Psoas muscle (tissue), 8 donors: ENCODE measurements around the gene PDE4D. TPM values are rescaled to one million over a fixed set of nuclear protein-coding genes. Genes with fewer than 3 reads are reported as not detected.

Source experiments
- ATAC-seq, 4 donors: fragments of 200-7000 bp; cut with Tn5 transposase; one replicate each; pipeline ENCODE4 v1.9.1; 2020; ENCODE audit warnings: moderate library complexity in 3 of 4, mild to moderate bottlenecking in 2 of 4
- DNase-seq, 2 donors: peaks; one replicate each; pipeline ENCODE4 v3.0.0-alpha.2; 2020
- H3K27ac ChIP-seq: fragments of 200-600 bp; one replicate; pipeline ENCODE4 v1.8.0; 2022
- H3K27me3 ChIP-seq, 3 donors: fragments of 200-600 bp in 1 of 3; one replicate each; pipeline versions ENCODE4 v1.6.1 to v1.8.0; 2013 to 2022; ENCODE audit warnings: low read length in 2 of 3, mild to moderate bottlenecking in 2 of 3, moderate library complexity in 1 of 3; ENCODE audit not compliant: insufficient read depth in 3 of 3
- H3K36me3 ChIP-seq, 2 donors: fragments of 200-600 bp in 1 of 2; one replicate each; pipeline versions ENCODE4 v1.6.1 to v1.8.0; 2013 to 2022; ENCODE audit warnings: low read depth in 1 of 2, mild to moderate bottlenecking in 1 of 2, moderate library complexity in 1 of 2; ENCODE audit not compliant: insufficient read depth in 1 of 2
- H3K4me1 ChIP-seq: fragments of 200-600 bp; one replicate; pipeline ENCODE4 v1.8.0; 2022
- H3K4me3 ChIP-seq: fragments of 200-600 bp; one replicate; pipeline ENCODE4 v1.8.0; 2022; ENCODE audit warnings: mild to moderate bottlenecking
- H3K9me3 ChIP-seq: fragments of 200-600 bp; one replicate; pipeline ENCODE4 v1.8.0; 2022
- WGBS, 3 donors: extraction: QIAGEN DNeasy Blood & Tissue Kit; methylation state at CpG; one replicate each; pipeline versions ENCODE4 v1.1.6 to v1.1.7; 2013; 5-methylcytosine and 5-hydroxymethylcytosine counted together
- intact Hi-C, 2 donors: fragments of 100-400 bp; cut with DNase I; formaldehyde crosslinking; loops; one replicate each; pipeline versions ENCODE4 v1.11.0 to v1.14.2; 2022
- polyA plus RNA-seq, 3 donors: library from polyadenylated mRNA; stranded (reverse); fragments of 200-250 nt; gene quantifications; one replicate each; pipeline ENCODE4 v1.2.3, GENCODE V29; 2013
- total RNA-seq, 4 donors: library from RNA; stranded (reverse); fragmentation: NEBNext Ultra II Directional in 2 of 4; extraction: Animal tissue kit (Norgen Biotek cat#: 25700) in 2 of 4; gene quantifications; one replicate each; pipeline versions ENCODE4 v1.2.1 to v1.2.4, GENCODE V29; 2021 to 2023
- TF ChIP-seq, protein P1 (sequence below): fragments of 200-600 bp; IDR thresholded peaks from one replicate; pipeline ENCODE4 v1.8.0; 2022; ENCODE audit warnings: antibody characterized with exemption
- donor health status: healthy with polysubstance abuse.
- donor health status: DM: no; HTN: no; CAD: no; lungs with moderate emphysema.
- donor health status: Bipolar disorder and iron deficiency.
- donor health status: healthy.
- donor health status: DM: yes; HTN: yes; CAD: no.
- donor health status: DM: no; HTN: no; CAD: no.
- donor health status: DM: no; HTN: no; CAD: no.
- donor health status: DM: yes; HTN: yes; CAD: no.

PDE4D gene
- total and polyA plus RNA-seq, 7 donors: 42.6 to 283 (median 88.7) TPM

- Histone ChIP-seq H3K27me3 (no peaks in the 10 kb centered on the region), H3K4me1 (peaks cover 34% of the 10 kb centered on the region), H3K4me3 (no peak overlapping the region), H3K27ac (peak overlapping the region; percentile 7), H3K36me3 (no peaks in the 10 kb centered on the region), H3K9me3 (no peaks in the 10 kb centered on the region)
- ATAC-seq (peak in 2 of 4 donors; percentile 23 to 26), DNase-seq (no peak)
- TF ChIP-seq, protein P1, sequence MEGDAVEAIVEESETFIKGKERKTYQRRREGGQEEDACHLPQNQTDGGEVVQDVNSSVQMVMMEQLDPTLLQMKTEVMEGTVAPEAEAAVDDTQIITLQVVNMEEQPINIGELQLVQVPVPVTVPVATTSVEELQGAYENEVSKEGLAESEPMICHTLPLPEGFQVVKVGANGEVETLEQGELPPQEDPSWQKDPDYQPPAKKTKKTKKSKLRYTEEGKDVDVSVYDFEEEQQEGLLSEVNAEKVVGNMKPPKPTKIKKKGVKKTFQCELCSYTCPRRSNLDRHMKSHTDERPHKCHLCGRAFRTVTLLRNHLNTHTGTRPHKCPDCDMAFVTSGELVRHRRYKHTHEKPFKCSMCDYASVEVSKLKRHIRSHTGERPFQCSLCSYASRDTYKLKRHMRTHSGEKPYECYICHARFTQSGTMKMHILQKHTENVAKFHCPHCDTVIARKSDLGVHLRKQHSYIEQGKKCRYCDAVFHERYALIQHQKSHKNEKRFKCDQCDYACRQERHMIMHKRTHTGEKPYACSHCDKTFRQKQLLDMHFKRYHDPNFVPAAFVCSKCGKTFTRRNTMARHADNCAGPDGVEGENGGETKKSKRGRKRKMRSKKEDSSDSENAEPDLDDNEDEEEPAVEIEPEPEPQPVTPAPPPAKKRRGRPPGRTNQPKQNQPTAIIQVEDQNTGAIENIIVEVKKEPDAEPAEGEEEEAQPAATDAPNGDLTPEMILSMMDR: no peak
- whole genome bisulfite sequencing, 3 donors: 43 to 57% (median 46%) methylated on average over 2 of the region's 2 CpGs
- intact Hi-C loops: no loop called here
These were observed 414.4 kb downstream of the PDE4D start for GRCh38 chr5:59479086-59479485.

DNA sequence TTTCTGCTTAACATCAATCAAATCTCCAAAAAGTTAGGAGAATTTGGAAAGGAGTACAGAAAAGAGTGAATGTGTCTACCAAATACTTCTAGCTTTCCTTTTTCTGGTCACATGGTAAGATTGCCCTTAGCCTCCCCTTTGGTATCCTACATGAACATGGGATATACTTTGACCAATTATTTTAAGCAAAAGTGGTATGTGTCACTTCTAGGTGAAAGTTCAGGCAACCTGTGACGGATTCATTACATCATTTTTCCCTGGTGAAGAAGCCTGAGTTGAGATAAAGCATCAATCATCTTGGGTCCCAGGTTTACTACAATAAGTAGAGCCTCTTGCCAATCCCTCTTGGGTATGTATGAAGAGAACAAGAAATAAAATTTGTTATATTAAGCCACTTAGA is 419.2 kb downstream of the PDE4D start:
- no peak overlapping the region for H3K4me3 ChIP-seq
- no peaks in the 10 kb centered on the region for H3K36me3 ChIP-seq
- no peak for DNase-seq
- TF ChIP-seq, protein P1: no peak
- WGBS, 3 donors: 31 to 69% (median 60%) methylated on average over 1 of the region's 1 CpG
- intact Hi-C loops: no loop called here
- no peak overlapping the region for H3K27ac ChIP-seq
- peak in 3 of 4 donors; percentile 34 to 39 (median 35) for ATAC-seq
- H3K9me3 ChIP-seq: no peaks in the 10 kb centered on the region
- H3K4me1 ChIP-seq: peaks cover 27% of the 10 kb centered on the region
- H3K27me3 ChIP-seq: no peaks in the 10 kb centered on the region

GRCh38 chr5:59473611-59474010 is 419.9 kb downstream of the PDE4D start:
- DNase-seq: no peak
- Histone ChIP-seq H3K4me3 (no peak overlapping the region), H3K36me3 (no peaks in the 10 kb centered on the region), H3K9me3 (no peaks in the 10 kb centered on the region), H3K4me1 (peaks cover 27% of the 10 kb centered on the region), H3K27me3 (no peaks in the 10 kb centered on the region), H3K27ac (no peak overlapping the region)
- ATAC-seq: no peak
- intact Hi-C loops: no loop called here
- TF ChIP-seq, protein P1: no peak

DNA sequence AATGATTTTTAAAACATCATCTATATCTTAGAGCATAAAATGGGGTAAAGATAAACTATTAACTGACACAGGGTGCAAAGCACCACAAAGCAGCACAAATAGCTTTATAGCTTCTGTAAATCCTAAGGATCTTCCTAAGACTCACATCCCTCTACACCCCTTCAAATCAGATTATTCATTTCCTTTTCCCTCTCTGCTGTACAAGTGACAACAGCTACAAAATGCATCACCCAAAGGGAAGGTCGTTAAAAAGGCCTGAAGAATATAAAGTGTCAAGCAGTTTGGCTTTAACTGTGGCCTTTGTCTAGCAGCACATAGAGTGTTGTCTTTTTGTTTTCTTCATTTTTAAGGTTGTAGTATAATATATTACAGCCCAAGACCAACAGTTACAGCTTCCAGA is 422.1 kb downstream of the PDE4D start:
- TF ChIP-seq, protein P1: no peak
- WGBS, 3 donors: 15 to 28% (median 20%) methylated on average over 1 of the region's 1 CpG
- intact Hi-C loops: no loop called here
- ATAC-seq (no peak), DNase-seq (no peak)
- no peak overlapping the region for H3K4me3 ChIP-seq
- no peaks in the 10 kb centered on the region for H3K27me3 ChIP-seq
- H3K27ac ChIP-seq: no peak overlapping the region
- no peaks in the 10 kb centered on the region for H3K9me3 ChIP-seq
- peaks cover 25% of the 10 kb centered on the region for H3K4me1 ChIP-seq
- H3K36me3 ChIP-seq: no peaks in the 10 kb centered on the region

DNA sequence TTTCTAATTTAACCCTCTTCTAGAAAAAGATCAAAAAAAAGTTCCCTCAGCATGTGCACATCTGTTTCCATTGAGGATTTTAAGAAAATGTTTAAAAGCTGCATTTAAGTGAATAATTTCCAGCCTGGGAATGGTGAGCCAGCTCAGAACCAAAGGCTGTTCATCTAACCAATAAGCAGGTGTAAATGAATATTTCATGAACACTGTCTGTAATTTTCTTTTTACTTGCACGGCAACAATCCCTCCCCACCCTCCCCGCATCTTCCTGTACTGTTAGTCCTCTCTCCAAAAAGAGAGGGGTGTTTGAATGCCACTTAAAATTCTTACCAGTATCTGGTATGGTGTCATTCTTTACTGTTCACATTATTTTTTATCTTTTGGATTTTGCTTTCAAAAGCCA is 425.6 kb downstream of the PDE4D start:
- H3K27ac ChIP-seq: no peak overlapping the region
- WGBS, 3 donors: 82 to 92% (median 90%) methylated on average over 2 of the region's 2 CpGs
- H3K4me1 ChIP-seq: peaks cover 6% of the 10 kb centered on the region
- H3K27me3 ChIP-seq: no peaks in the 10 kb centered on the region
- no peak overlapping the region for H3K4me3 ChIP-seq
- no peak for DNase-seq
- ATAC-seq: no peak
- intact Hi-C loops: no loop called here
- TF ChIP-seq, protein P1: no peak
- no peaks in the 10 kb centered on the region for H3K36me3 ChIP-seq
- no peaks in the 10 kb centered on the region for H3K9me3 ChIP-seq
